K562 (cell line): ENCODE results near the gene SMIM35. TPM values are rescaled to one million over a fixed set of nuclear protein-coding genes. Genes with fewer than 3 reads are reported as not detected.

Experiments
- GATA2 ChIP-seq: sonication (generic); formaldehyde crosslinking; IDR thresholded peaks from 2 replicates; pipeline ENCODE4 v1.4.0; 2020; ENCODE audit warnings: mild to moderate bottlenecking, missing genetic modification reagents
- IFI16 ChIP-seq: fragments of 250-450 bp; sonication (Bioruptor Pico); IDR thresholded peaks from 2 replicates; pipeline ENCODE4 v2.1.2; 2022; ENCODE audit warnings: mild to moderate bottlenecking, inconsistent platforms
- MYC ChIP-seq, 2 experiments: fragments of 250-450 bp in 1 of 2; sonication (Bioruptor Pico) in 1 of 2; IDR thresholded peaks; 2 replicates each; pipeline versions ENCODE4 v1.5.1 to v1.6.1; 2012 to 2021; ENCODE audit warnings: low read depth in 2 of 2, borderline replicate concordance in 1 of 2, improper control_type of control experiment in 1 of 2, low read length in 1 of 2, mild to moderate bottlenecking in 1 of 2, moderate library complexity in 1 of 2
- RBBP5 ChIP-seq: fragments of 200-600 bp; sonication (generic); IDR thresholded peaks from 2 replicates; pipeline ENCODE4 v1.6.1; 2012; ENCODE audit warnings: borderline replicate concordance, mild to moderate bottlenecking, low read length, control low read depth, inconsistent platforms; ENCODE audit not compliant: insufficient read depth, poor library complexity, severe bottlenecking
- RBFOX2 ChIP-seq: fragments of 200-400 bp; formaldehyde crosslinking; IDR thresholded peaks from 2 replicates; pipeline ENCODE4 v1.6.1; 2017; ENCODE audit warnings: low read depth, mild to moderate bottlenecking, low read length, moderate library complexity
- RBM15 ChIP-seq: fragments of 200-400 bp; formaldehyde crosslinking; IDR thresholded peaks from 2 replicates; pipeline ENCODE4 v1.6.1; 2018; ENCODE audit warnings: mild to moderate bottlenecking, low read length, moderate library complexity; ENCODE audit not compliant: insufficient read depth
- SAP30 ChIP-seq: fragments of 200-600 bp; sonication (generic); IDR thresholded peaks from 2 replicates; pipeline ENCODE4 v1.6.1; 2012; ENCODE audit warnings: borderline replicate concordance, low read depth, mild to moderate bottlenecking, moderate library complexity, low read length, control low read depth, inconsistent platforms; ENCODE audit not compliant: insufficient read depth, poor library complexity, severe bottlenecking
- SIN3A ChIP-seq, 2 experiments: fragments of 150-350 bp in 1 of 2; IDR thresholded peaks; 2 replicates each; pipeline ENCODE4 v1.6.1; 2011 to 2016; ENCODE audit warnings: borderline replicate concordance in 2 of 2, low read depth in 2 of 2, low read length in 2 of 2, mild to moderate bottlenecking in 2 of 2, moderate library complexity in 2 of 2; ENCODE audit not compliant: control insufficient read depth in 1 of 2
- TCF7L2 ChIP-seq: fragments of 150-350 bp; IDR thresholded peaks from 2 replicates; pipeline ENCODE4 v1.6.1; 2016; ENCODE audit warnings: low read depth, mild to moderate bottlenecking, low read length, moderate library complexity
- TFAM ChIP-seq: fragments of 250-450 bp; sonication (Bioruptor Pico); conservative IDR thresholded peaks from 2 replicates; pipeline ENCODE4 v1.5.0; 2021; ENCODE audit warnings: mild to moderate bottlenecking, moderate library complexity
- ZFP30 ChIP-seq: fragments of 250-450 bp; sonication (Bioruptor Pico); IDR thresholded peaks from 2 replicates; pipeline ENCODE4 v1.8.0; 2022; ENCODE audit warnings: moderate library complexity, mild to moderate bottlenecking, inconsistent platforms, borderline replicate concordance
- ZNF668 ChIP-seq: fragments of 250-450 bp; sonication (Bioruptor Pico); IDR thresholded peaks from 2 replicates; pipeline ENCODE4 v1.8.0; 2022; ENCODE audit warnings: mild to moderate bottlenecking, inconsistent platforms
- ZNF695 ChIP-seq: fragments of 450-650 bp; formaldehyde crosslinking; IDR thresholded peaks from 2 replicates; pipeline ENCODE4 v1.4.0; 2020; ENCODE audit warnings: mild to moderate bottlenecking, moderate library complexity
- ZSCAN29 ChIP-seq: fragments of 450-650 bp; IDR thresholded peaks from 2 replicates; pipeline ENCODE4 v1.6.1; 2017
- polyA plus RNA-seq, 8 experiments: library from polyadenylated mRNA; depleted of rRNA in 4 of 8; stranded (reverse) in 5 of 8; unstranded in 3 of 8; fragments of >200 nt; fragmentation: Nextera tagmentation in 2 of 8; fragmentation: Illumina TruSeq in 1 of 8; extraction: Ambion mirVana in 2 of 8; extraction: Trizol in 1 of 8; gene quantifications; 2 replicates each; pipeline versions ENCODE4 v1.2.1 to v1.2.3, GENCODE V29; 2011 to 2014; ENCODE audit warnings: inconsistent platforms in 1 of 8, missing spikeins in 1 of 8
- total RNA-seq, 7 experiments: library from RNA; depleted of rRNA in 6 of 7; stranded (reverse); fragments of >200 nt in 6 of 7; fragmentation: Illumina TruSeq in 2 of 7; extraction: Trizol in 2 of 7; gene quantifications; 2 replicates each; pipeline versions ENCODE4 v1.2.1 to v1.2.3, GENCODE V29; 2011 to 2021; ENCODE audit warnings: low replicate concordance in 1 of 7
- TF ChIP-seq, protein P1 (sequence below): sonication (generic); formaldehyde crosslinking; IDR thresholded peaks from 2 replicates; pipeline ENCODE4 v1.8.1; 2023; ENCODE audit warnings: mild to moderate bottlenecking, missing genetic modification reagents
- TF ChIP-seq, protein P2 (sequence below): fragments of 450-650 bp; IDR thresholded peaks from 2 replicates; pipeline ENCODE4 v1.6.1; 2017; ENCODE audit warnings: antibody characterized with exemption
- TF ChIP-seq, protein P3 (sequence below): IDR thresholded peaks from 2 replicates; pipeline ENCODE4 v1.6.1; 2016; ENCODE audit warnings: missing genetic modification characterization, missing compliant biosample characterization
- TF ChIP-seq, protein P4 (sequence below), 3 experiments: IDR thresholded peaks in 2 of 3; conservative IDR thresholded peaks in 1 of 3; 2 replicates each; pipeline ENCODE4 v1.5.1; 2011 to 2012; ENCODE audit warnings: low read length in 3 of 3, mild to moderate bottlenecking in 3 of 3, control low read depth in 2 of 3, improper control_type of control experiment in 1 of 3, inconsistent platforms in 1 of 3, low read depth in 1 of 3, mixed read lengths in 1 of 3, moderate library complexity in 1 of 3; ENCODE audit not compliant: insufficient read depth in 2 of 3

SMIM35 gene
- total and polyA plus RNA-seq, 9 of the 15 experiments (the other 6 are each of a cell fraction or from before 2014, with no cell fraction given), result 0.03 TPM; not detected in 7

DNA sequence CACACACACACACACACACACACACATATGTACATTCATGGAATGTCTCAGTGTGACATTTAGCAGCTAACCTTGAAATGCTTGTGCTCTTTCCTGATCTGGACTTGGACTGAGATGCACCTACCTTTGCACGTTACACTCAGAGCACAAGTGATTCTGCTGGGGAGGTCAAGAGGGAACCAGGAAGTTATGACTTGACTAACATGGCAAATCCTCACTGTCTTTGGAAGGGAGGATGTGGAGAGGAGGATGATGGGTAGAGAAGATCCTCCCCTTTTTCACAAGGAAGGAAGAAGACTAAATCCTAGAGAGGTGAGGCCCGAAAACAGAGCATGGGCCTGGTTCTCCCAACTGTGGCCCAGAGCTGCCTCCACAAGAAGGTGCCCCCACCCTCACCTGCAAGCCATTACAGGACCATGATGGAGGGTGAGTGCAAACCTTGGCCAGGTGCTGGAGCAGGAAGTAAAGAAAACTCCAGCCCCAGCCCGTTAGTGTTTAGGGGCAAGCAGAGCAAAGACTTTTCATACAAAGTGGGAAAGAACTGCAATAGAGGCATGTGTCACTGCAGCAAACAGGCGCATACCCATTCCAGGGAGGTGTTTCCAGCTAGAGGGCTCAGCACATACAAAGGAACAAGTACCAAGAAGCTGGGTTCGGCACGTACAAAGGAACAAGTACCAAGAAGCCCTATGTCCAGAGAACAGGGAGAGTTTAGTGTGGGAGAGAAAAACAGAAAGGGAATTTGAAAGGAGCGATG is 39.5 kb upstream of the SMIM35 start (continued):
- TF ChIP-seq, protein P1, sequence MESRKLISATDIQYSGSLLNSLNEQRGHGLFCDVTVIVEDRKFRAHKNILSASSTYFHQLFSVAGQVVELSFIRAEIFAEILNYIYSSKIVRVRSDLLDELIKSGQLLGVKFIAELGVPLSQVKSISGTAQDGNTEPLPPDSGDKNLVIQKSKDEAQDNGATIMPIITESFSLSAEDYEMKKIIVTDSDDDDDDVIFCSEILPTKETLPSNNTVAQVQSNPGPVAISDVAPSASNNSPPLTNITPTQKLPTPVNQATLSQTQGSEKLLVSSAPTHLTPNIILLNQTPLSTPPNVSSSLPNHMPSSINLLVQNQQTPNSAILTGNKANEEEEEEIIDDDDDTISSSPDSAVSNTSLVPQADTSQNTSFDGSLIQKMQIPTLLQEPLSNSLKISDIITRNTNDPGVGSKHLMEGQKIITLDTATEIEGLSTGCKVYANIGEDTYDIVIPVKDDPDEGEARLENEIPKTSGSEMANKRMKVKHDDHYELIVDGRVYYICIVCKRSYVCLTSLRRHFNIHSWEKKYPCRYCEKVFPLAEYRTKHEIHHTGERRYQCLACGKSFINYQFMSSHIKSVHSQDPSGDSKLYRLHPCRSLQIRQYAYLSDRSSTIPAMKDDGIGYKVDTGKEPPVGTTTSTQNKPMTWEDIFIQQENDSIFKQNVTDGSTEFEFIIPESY, result no peak
- TF ChIP-seq ZSCAN29, result no peak
- TF ChIP-seq, protein P2, sequence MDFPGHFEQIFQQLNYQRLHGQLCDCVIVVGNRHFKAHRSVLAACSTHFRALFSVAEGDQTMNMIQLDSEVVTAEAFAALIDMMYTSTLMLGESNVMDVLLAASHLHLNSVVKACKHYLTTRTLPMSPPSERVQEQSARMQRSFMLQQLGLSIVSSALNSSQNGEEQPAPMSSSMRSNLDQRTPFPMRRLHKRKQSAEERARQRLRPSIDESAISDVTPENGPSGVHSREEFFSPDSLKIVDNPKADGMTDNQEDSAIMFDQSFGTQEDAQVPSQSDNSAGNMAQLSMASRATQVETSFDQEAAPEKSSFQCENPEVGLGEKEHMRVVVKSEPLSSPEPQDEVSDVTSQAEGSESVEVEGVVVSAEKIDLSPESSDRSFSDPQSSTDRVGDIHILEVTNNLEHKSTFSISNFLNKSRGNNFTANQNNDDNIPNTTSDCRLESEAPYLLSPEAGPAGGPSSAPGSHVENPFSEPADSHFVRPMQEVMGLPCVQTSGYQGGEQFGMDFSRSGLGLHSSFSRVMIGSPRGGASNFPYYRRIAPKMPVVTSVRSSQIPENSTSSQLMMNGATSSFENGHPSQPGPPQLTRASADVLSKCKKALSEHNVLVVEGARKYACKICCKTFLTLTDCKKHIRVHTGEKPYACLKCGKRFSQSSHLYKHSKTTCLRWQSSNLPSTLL, result no peak
- TF ChIP-seq GATA2, result no peak
- TF ChIP-seq ZFP30 (CRISPR knock-in tag), result peak; percentile 57; the same call in 1 of the 2 replicates
- TF ChIP-seq RBM15, result no peak
- TF ChIP-seq RBFOX2, result peak; percentile 64
- TF ChIP-seq, protein P3, sequence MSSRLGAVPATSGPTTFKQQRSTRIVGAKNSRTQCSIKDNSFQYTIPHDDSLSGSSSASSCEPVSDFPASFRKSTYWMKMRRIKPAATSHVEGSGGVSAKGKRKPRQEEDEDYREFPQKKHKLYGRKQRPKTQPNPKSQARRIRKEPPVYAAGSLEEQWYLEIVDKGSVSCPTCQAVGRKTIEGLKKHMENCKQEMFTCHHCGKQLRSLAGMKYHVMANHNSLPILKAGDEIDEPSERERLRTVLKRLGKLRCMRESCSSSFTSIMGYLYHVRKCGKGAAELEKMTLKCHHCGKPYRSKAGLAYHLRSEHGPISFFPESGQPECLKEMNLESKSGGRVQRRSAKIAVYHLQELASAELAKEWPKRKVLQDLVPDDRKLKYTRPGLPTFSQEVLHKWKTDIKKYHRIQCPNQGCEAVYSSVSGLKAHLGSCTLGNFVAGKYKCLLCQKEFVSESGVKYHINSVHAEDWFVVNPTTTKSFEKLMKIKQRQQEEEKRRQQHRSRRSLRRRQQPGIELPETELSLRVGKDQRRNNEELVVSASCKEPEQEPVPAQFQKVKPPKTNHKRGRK (tag), result no peak
- TF ChIP-seq, protein P4, sequence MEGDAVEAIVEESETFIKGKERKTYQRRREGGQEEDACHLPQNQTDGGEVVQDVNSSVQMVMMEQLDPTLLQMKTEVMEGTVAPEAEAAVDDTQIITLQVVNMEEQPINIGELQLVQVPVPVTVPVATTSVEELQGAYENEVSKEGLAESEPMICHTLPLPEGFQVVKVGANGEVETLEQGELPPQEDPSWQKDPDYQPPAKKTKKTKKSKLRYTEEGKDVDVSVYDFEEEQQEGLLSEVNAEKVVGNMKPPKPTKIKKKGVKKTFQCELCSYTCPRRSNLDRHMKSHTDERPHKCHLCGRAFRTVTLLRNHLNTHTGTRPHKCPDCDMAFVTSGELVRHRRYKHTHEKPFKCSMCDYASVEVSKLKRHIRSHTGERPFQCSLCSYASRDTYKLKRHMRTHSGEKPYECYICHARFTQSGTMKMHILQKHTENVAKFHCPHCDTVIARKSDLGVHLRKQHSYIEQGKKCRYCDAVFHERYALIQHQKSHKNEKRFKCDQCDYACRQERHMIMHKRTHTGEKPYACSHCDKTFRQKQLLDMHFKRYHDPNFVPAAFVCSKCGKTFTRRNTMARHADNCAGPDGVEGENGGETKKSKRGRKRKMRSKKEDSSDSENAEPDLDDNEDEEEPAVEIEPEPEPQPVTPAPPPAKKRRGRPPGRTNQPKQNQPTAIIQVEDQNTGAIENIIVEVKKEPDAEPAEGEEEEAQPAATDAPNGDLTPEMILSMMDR (IDR thresholded peaks at IDR 0.05 in 2 of 3, conservative IDR thresholded peaks at IDR 0.05 in 1 of 3; ENCODE audit: insufficient read depth in 2 of 3, low read depth in 1 of 3, low read length in 3 of 3), result no peak
- TF ChIP-seq RBBP5, result no peak
- TF ChIP-seq ZNF695 (CRISPR knock-in tag), result no peak
- no peak for TF ChIP-seq MYC (IDR thresholded peaks at IDR 0.05; ENCODE audit: low read depth, low read length)
- TF ChIP-seq MYC (CRISPR knock-in tag; IDR thresholded peaks at IDR 0.05; ENCODE audit: borderline replicate concordance, low read depth), result no peak
- TF ChIP-seq SIN3A (IDR thresholded peaks at IDR 0.05; ENCODE audit: borderline replicate concordance in 2 of 2, control insufficient read depth in 1 of 2, low read depth in 2 of 2, low read length in 2 of 2), result peak in 1 of 2 experiments; percentile 18; a peak in 1 of 4 replicates
- TF ChIP-seq TFAM (CRISPR knock-in tag), result no peak
- no peak for TF ChIP-seq SAP30
- no peak for TF ChIP-seq IFI16 (CRISPR knock-in tag)
- TF ChIP-seq ZNF668 (CRISPR knock-in tag), result no peak
- no peak for TF ChIP-seq TCF7L2
